PC-9 (cell line): Measurements from ENCODE around the gene ACTL9. TPM values are rescaled to one million over a fixed set of nuclear protein-coding genes. Genes with fewer than 3 reads are reported as not detected.

Experiments
- BruUV-seq: library from RNA; stranded (reverse); fragments of 400-500 nt; replicated peaks from 2 replicates; lab custom pipeline; 2021; lab: Mats Ljungman, UMichigan
- CTCF ChIA-PET: fragments of 300-600 bp; sonication (Branson Sonifier 250); formaldehyde crosslinking; loops from one replicate; lab custom pipeline; 2022; ENCODE audit warnings: antibody characterized with exemption; lab: Charles Lee
- POLR2A ChIA-PET: fragments of 300-600 bp; sonication (Branson Sonifier 250); formaldehyde crosslinking; loops from one replicate; lab custom pipeline; 2022; ENCODE audit warnings: antibody characterized with exemption; ENCODE audit not compliant: unreplicated experiment; lab: Charles Lee
- DNase-seq, 2 experiments: peaks; one replicate each; pipeline versions ENCODE4 v3.0.0 to v3.0.0-alpha.2; 2015 to 2022; ENCODE audit warnings: mixed read lengths in 1 of 2
- H2AFZ ChIP-seq: fragments of 200-600 bp; sonication (generic); 2 replicates; pipeline ENCODE4 v1.8.1; 2017; ENCODE audit warnings: antibody characterized with exemption
- H3F3A ChIP-seq: fragments of 200-600 bp; sonication (generic); 2 replicates; pipeline ENCODE4 v1.8.1; 2017; ENCODE audit warnings: antibody characterized with exemption, mild to moderate bottlenecking, low read depth; ENCODE audit not compliant: insufficient read depth
- H3K27ac ChIP-seq: fragments of 200-600 bp; sonication (generic); 2 replicates; pipeline ENCODE4 v1.6.1; 2016; ENCODE audit warnings: mixed run types
- H3K27me3 ChIP-seq: fragments of 200-600 bp; sonication (generic); 2 replicates; pipeline ENCODE4 v1.6.1; 2016; ENCODE audit warnings: low read depth, mixed run types; ENCODE audit not compliant: insufficient read depth
- H3K36me3 ChIP-seq: fragments of 200-600 bp; sonication (generic); 2 replicates; pipeline ENCODE4 v1.6.1; 2016; ENCODE audit warnings: low read depth, mixed run types
- H3K4me1 ChIP-seq: fragments of 200-600 bp; sonication (generic); replicated peaks from 2 replicates; pipeline ENCODE4 v1.6.1; 2016; ENCODE audit warnings: mixed run types; ENCODE audit not compliant: insufficient read depth
- H3K4me2 ChIP-seq: fragments of 200-600 bp; sonication (generic); 2 replicates; pipeline ENCODE4 v1.6.1; 2017; ENCODE audit warnings: mixed run types
- H3K4me3 ChIP-seq: fragments of 200-600 bp; sonication (generic); 2 replicates; pipeline ENCODE4 v1.6.1; 2016; ENCODE audit warnings: mixed run types
- H3K79me2 ChIP-seq: fragments of 200-600 bp; sonication (generic); 2 replicates; pipeline ENCODE4 v1.6.1; 2017; ENCODE audit warnings: low read depth, mixed run types
- H3K9me2 ChIP-seq: fragments of 200-600 bp; sonication (generic); 2 replicates; pipeline ENCODE4 v1.8.1; 2017; ENCODE audit warnings: mild to moderate bottlenecking; ENCODE audit not compliant: insufficient read depth
- H3K9me3 ChIP-seq: fragments of 200-600 bp; sonication (generic); 2 replicates; pipeline ENCODE4 v1.8.1; 2016; ENCODE audit warnings: low read depth; ENCODE audit not compliant: insufficient read depth
- H4K20me1 ChIP-seq: fragments of 200-600 bp; sonication (generic); 2 replicates; pipeline ENCODE4 v1.8.1; 2017; ENCODE audit not compliant: insufficient read depth
- EZH2 ChIP-seq: fragments of 200-600 bp; sonication (generic); IDR thresholded peaks from 2 replicates; pipeline ENCODE4 v1.8.0; 2017; ENCODE audit warnings: antibody characterized with exemption, low read depth
- intact Hi-C: fragments of 100-400 bp; cut with micrococcal nuclease; formaldehyde crosslinking; loops from one replicate; pipeline ENCODE4 v1.10.0; 2022; ENCODE audit not compliant: unreplicated experiment
- total RNA-seq: library from RNA; stranded (reverse); gene quantifications from 2 replicates; pipeline ENCODE4 v1.2.3, GENCODE V29; 2021
- TF ChIP-seq, protein P1 (sequence below): fragments of 200-600 bp; sonication (generic); conservative IDR thresholded peaks from 2 replicates; pipeline ENCODE4 v1.6.1; 2017; ENCODE audit warnings: mixed run types, antibody characterized with exemption, mild to moderate bottlenecking, moderate library complexity

ACTL9 gene
- total RNA-seq, 1 experiment from 2014 or later, result not detected

DNA sequence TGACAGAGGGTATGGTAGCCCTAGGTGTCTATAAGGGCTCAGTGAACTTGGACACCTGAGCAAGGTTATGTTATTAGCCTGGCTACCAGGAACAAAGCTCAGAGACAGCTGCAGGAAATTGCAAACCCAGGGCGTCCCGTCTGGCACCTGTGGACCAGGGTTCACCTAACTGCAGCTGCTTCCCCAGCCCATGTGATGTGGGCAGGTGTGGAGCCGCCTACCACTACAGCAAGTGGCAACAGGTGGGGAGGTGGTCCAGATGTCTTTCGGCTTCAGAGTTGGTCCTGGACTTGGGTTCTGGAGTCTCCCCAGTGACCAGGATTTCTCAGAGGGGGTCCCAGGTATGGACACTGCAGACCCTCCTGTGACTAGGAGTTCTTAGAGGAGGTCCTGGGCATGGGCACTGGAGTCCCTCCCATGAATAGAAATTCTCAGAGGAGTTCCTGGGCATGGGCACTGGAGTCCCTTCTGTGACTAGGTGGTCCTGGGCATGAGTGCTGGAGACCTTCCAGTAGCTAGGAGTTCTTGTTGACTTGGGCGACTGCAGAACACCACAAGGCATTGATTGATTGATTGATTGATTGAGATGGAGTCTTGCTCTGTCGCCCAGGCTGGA, 25.2 kb downstream of the ACTL9 start:
- H3K79me2 ChIP-seq, result no peaks in the 10 kb centered on the region
- H3K9me3 ChIP-seq, result 0 out of 2 replicates have a peak, but pooled peaks cover 3% of the 10 kb centered on the region
- TF ChIP-seq EZH2, result no peak
- TF ChIP-seq, protein P1, sequence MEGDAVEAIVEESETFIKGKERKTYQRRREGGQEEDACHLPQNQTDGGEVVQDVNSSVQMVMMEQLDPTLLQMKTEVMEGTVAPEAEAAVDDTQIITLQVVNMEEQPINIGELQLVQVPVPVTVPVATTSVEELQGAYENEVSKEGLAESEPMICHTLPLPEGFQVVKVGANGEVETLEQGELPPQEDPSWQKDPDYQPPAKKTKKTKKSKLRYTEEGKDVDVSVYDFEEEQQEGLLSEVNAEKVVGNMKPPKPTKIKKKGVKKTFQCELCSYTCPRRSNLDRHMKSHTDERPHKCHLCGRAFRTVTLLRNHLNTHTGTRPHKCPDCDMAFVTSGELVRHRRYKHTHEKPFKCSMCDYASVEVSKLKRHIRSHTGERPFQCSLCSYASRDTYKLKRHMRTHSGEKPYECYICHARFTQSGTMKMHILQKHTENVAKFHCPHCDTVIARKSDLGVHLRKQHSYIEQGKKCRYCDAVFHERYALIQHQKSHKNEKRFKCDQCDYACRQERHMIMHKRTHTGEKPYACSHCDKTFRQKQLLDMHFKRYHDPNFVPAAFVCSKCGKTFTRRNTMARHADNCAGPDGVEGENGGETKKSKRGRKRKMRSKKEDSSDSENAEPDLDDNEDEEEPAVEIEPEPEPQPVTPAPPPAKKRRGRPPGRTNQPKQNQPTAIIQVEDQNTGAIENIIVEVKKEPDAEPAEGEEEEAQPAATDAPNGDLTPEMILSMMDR, result no peak
- H4K20me1 ChIP-seq, result no peaks in the 10 kb centered on the region
- no peak overlapping the region for H2AFZ ChIP-seq
- intact Hi-C loops, result no loop called here
- POLR2A ChIA-PET, result no interaction called here
- peaks cover 46% of the 10 kb centered on the region; the same call in 1 of the 2 replicates for H3K27me3 ChIP-seq
- no peaks in the 10 kb centered on the region for H3K9me2 ChIP-seq
- H3K27ac ChIP-seq, result no peak overlapping the region
- DNase-seq, result no peak
- no peaks in the 10 kb centered on the region for H3F3A ChIP-seq
- no peaks in the 10 kb centered on the region for H3K4me1 ChIP-seq
- no TSS peak for BruUV-seq
- no peak overlapping the region for H3K4me3 ChIP-seq
- CTCF ChIA-PET, result no interaction called here
- H3K4me2 ChIP-seq, result no peak overlapping the region
- no peaks in the 10 kb centered on the region for H3K36me3 ChIP-seq

DNA sequence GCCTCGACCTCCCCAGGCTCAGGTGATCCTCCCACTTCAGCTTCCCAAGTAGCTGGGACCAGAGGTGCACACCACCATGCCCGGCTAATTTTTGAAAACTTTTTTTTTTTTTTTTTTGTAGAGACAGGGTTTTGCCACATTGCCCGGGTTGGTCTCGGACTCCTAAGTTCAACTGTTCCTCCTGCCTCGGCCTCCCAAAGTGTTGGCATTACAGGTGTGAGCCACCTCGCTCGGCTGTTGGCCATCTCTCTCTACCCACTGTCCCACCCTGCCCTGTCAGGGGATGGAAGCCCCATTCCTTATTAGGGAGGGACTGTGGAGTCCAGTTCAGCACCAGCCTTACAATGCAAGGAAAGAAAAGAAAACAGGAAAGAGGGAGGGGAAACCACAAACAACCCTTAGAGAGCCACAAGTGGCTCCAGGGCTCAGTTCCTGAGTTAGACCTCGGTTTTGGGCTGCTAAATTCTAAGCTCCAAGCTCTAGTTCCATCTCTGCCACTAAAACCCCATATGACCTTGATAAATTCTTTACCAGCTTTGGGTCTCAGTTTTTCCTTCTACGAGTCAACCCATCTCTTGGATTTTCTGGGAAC, 31.7 kb downstream of the ACTL9 start:
- Histone ChIP-seq H3K79me2 (no peaks in the 10 kb centered on the region), H3K36me3 (no peaks in the 10 kb centered on the region), H3K27me3 (peaks cover 50% of the 10 kb centered on the region; the same call in 1 of the 2 replicates), H3K27ac (no peak overlapping the region), H3K4me3 (no peak overlapping the region), H3K4me1 (no peaks in the 10 kb centered on the region), H3K4me2 (no peak overlapping the region), H4K20me1 (no peaks in the 10 kb centered on the region), H3F3A (no peaks in the 10 kb centered on the region), H3K9me3 (no peaks in the 10 kb centered on the region), H3K9me2 (no peaks in the 10 kb centered on the region), H2AFZ (no peak overlapping the region)
- ChIA-PET CTCF (no interaction called here), POLR2A (interaction anchor here (0.7 kb wide), 1 partner anchor 84 kb away, joined by 4 read pairs; no protein-coding TSS in a partner anchor)
- BruUV-seq, result no TSS peak
- TF ChIP-seq EZH2, result no peak
- TF ChIP-seq, protein P1, result no peak
- intact Hi-C loops, result no loop called here
- DNase-seq, result no peak

DNA sequence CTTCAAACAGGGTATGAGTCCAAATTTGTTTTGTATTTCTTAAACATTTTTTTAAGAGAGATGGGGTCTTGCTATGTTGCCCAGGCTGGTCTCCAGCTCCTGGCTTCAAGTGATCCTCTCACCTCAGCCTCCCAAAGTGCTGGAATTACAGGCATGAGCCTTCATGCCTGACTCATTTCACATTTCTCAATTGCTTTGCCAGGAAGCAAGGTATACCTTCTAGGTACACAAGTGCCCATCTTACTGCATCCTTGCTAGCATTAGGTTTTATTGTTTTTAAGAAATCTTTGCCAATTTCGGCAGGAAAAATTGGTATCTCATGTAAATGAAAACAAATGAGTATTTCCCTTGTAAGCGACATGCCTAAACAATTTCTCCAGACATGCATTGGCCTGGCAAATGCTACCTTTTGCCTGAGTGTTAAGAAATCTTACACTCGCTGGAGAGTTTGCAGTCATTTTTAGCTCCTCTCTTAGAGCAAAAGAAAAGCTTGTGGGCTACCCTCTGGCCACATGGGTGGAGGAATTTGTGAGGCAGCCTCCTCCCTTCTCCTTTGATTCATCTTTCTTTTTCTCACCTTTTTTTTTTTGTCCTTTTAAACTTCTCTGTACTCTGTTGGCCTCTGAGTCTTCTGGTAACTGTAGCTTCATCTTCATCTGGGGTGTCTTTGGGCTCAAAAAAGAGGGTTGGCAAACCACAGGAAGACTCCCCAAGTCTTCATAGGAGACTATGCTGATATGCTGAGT, 33.0 kb downstream of the ACTL9 start:
- no peaks in the 10 kb centered on the region for H3K36me3 ChIP-seq
- H3K9me2 ChIP-seq, result no peaks in the 10 kb centered on the region
- ChIA-PET POLR2A (no interaction called here), CTCF (no interaction called here)
- intact Hi-C loops, result no loop called here
- TF ChIP-seq, protein P1, result no peak
- TF ChIP-seq EZH2, result no peak
- no peaks in the 10 kb centered on the region for H3K79me2 ChIP-seq
- no peak for DNase-seq
- H4K20me1 ChIP-seq, result no peaks in the 10 kb centered on the region
- H3K4me3 ChIP-seq, result no peak overlapping the region
- no peak overlapping the region for H3K27ac ChIP-seq
- H3K4me1 ChIP-seq, result no peaks in the 10 kb centered on the region
- peaks cover 57% of the 10 kb centered on the region; the same call in 1 of the 2 replicates for H3K27me3 ChIP-seq
- H2AFZ ChIP-seq, result no peak overlapping the region
- no TSS peak for BruUV-seq
- no peaks in the 10 kb centered on the region for H3F3A ChIP-seq
- H3K4me2 ChIP-seq, result no peak overlapping the region
- H3K9me3 ChIP-seq, result no peaks in the 10 kb centered on the region
